H1 (cell line): Measurements from ENCODE around the gene PDCD5. TPM values are rescaled to one million over a fixed set of nuclear protein-coding genes. Genes with fewer than 3 reads are reported as not detected.

Experiments
- CTCF ChIA-PET: fragments of 300-600 bp; sonication (Branson Sonifier 250); formaldehyde crosslinking; loops from one replicate; lab custom pipeline; 2021; ENCODE audit not compliant: partially characterized antibody; lab: Charles Lee
- POLR2A ChIA-PET: fragments of 300-600 bp; sonication (Branson Sonifier 250); formaldehyde crosslinking; loops from one replicate; lab custom pipeline; 2021; ENCODE audit warnings: inconsistent platforms; ENCODE audit not compliant: partially characterized antibody; lab: Charles Lee
- DNase-seq, 2 experiments: peaks; one replicate each; pipeline versions ENCODE4 v3.0.0 to v3.0.0-alpha.2; 2010 to 2022; ENCODE audit warnings: low spot score in 2 of 2, low read depth in 1 of 2, mixed read lengths in 1 of 2
- FAIRE-seq: peaks from 2 replicates; lab custom pipeline; 2011; peaks lifted over from hg19 to GRCh38; lab: Jason Lieb, UNC
- H2AFZ ChIP-seq: 2 replicates; pipeline ENCODE4 v1.8.1; 2012; ENCODE audit warnings: low read length, inconsistent platforms
- H2AK5ac ChIP-seq: 2 replicates; pipeline ENCODE4 v1.6.1; 2013; ENCODE audit warnings: low read depth, low read length
- H2BK120ac ChIP-seq: replicated peaks from 2 replicates; pipeline ENCODE3; 2013; ENCODE audit warnings: low read depth, low read length, inconsistent platforms
- H2BK12ac ChIP-seq: 2 replicates; pipeline ENCODE4 v1.6.1; 2013; ENCODE audit warnings: low read depth, low read length
- H2BK15ac ChIP-seq: 2 replicates; pipeline ENCODE4 v1.6.1; 2013; ENCODE audit warnings: low read length
- H2BK20ac ChIP-seq: 2 replicates; pipeline ENCODE4 v1.6.1; 2013; ENCODE audit warnings: low read length
- H2BK5ac ChIP-seq: 2 replicates; pipeline ENCODE4 v1.6.1; 2013; ENCODE audit warnings: low read depth, low read length
- H3K14ac ChIP-seq: 2 replicates; pipeline ENCODE4 v1.6.1; 2013; ENCODE audit warnings: inconsistent platforms; ENCODE audit not compliant: insufficient read length
- H3K18ac ChIP-seq: 2 replicates; pipeline ENCODE4 v1.6.1; 2013; ENCODE audit warnings: low read length; ENCODE audit errors: extremely low read depth
- H3K23ac ChIP-seq: 2 replicates; pipeline ENCODE4 v1.6.1; 2013; ENCODE audit warnings: inconsistent platforms; ENCODE audit not compliant: insufficient read length
- H3K23me2 ChIP-seq: 2 replicates; pipeline ENCODE4 v1.6.1; 2013; ENCODE audit warnings: low read depth, low read length
- H3K27ac ChIP-seq: 2 replicates; pipeline ENCODE4 v1.6.1; 2011; ENCODE audit warnings: low read depth, low read length, inconsistent platforms
- H3K27me3 ChIP-seq, 4 experiments: replicated peaks in 1 of 4; 1 replicate in 1 of 4; 2 replicates in 3 of 4; pipeline versions ENCODE4 v1.6.1 to v1.8.1; 2011 to 2013; ENCODE audit warnings: low read length in 3 of 4, mild to moderate bottlenecking in 3 of 4, inconsistent platforms in 2 of 4, mixed read lengths in 2 of 4, moderate library complexity in 1 of 4; ENCODE audit not compliant: control insufficient read depth in 3 of 4, insufficient read depth in 3 of 4; ENCODE audit errors: extremely low read depth in 1 of 4
- H3K36me3 ChIP-seq, 4 experiments: 2 replicates each; pipeline versions ENCODE4 v1.6.1 to v1.8.1; 2011 to 2013; ENCODE audit warnings: mild to moderate bottlenecking in 4 of 4, low read length in 3 of 4, moderate library complexity in 2 of 4, control low read depth in 1 of 4, inconsistent platforms in 1 of 4; ENCODE audit not compliant: insufficient read depth in 4 of 4, control insufficient read depth in 2 of 4
- H3K4ac ChIP-seq: replicated peaks from 2 replicates; pipeline ENCODE3; 2013; ENCODE audit warnings: low read length, low read depth, mixed read lengths, inconsistent platforms; ENCODE audit not compliant: insufficient read length
- H3K4me1 ChIP-seq, 4 experiments: replicated peaks in 1 of 4; 1 replicate in 1 of 4; 2 replicates in 3 of 4; pipeline versions ENCODE4 v1.6.1 to v1.8.1; 2011 to 2013; ENCODE audit warnings: low read length in 3 of 4, inconsistent platforms in 2 of 4, mixed read lengths in 1 of 4; ENCODE audit not compliant: insufficient read depth in 4 of 4, control insufficient read depth in 3 of 4
- H3K4me2 ChIP-seq, 2 experiments: 2 replicates each; pipeline versions ENCODE4 v1.6.1 to v1.8.1; 2011 to 2013; ENCODE audit warnings: low read depth in 2 of 2, low read length in 2 of 2, control low read depth in 1 of 2, inconsistent platforms in 1 of 2, mild to moderate bottlenecking in 1 of 2; ENCODE audit not compliant: insufficient read depth in 1 of 2
- H3K4me3 ChIP-seq, 4 experiments: fragments of 200-600, 300-600 bp in 1 of 4; sonication (generic), shearing (Covaris generic), sonication (Bioruptor Twin) in 1 of 4; 2 replicates each; pipeline versions ENCODE4 v1.5.1 to v1.8.1; 2011 to 2016; ENCODE audit warnings: low read length in 4 of 4, low read depth in 3 of 4, control low read depth in 2 of 4, inconsistent platforms in 2 of 4, mild to moderate bottlenecking in 2 of 4, mixed read lengths in 1 of 4, moderate library complexity in 1 of 4; ENCODE audit not compliant: insufficient read depth in 2 of 4; ENCODE audit errors: extremely low read depth in 1 of 4
- H3K56ac ChIP-seq: replicated peaks from 2 replicates; pipeline ENCODE3; 2013; ENCODE audit warnings: low read depth, mild to moderate bottlenecking, mixed read lengths, low read length, inconsistent platforms; ENCODE audit not compliant: insufficient read length
- H3K79me1 ChIP-seq: 2 replicates; pipeline ENCODE4 v1.6.1; 2013; ENCODE audit warnings: low read depth, low read length, control low read depth
- H3K79me2 ChIP-seq, 2 experiments: 2 replicates each; pipeline versions ENCODE4 v1.6.1 to v1.8.1; 2012 to 2013; ENCODE audit warnings: low read length in 2 of 2, mild to moderate bottlenecking in 2 of 2, inconsistent platforms in 1 of 2; ENCODE audit not compliant: insufficient read depth in 2 of 2, control insufficient read depth in 1 of 2
- H3K9ac ChIP-seq, 4 experiments: replicated peaks in 1 of 4; 1 replicate in 1 of 4; 2 replicates in 3 of 4; pipeline versions ENCODE4 v1.6.1 to v1.8.1; 2011 to 2013; ENCODE audit warnings: low read depth in 3 of 4, low read length in 3 of 4, control low read depth in 2 of 4, mild to moderate bottlenecking in 2 of 4, moderate library complexity in 2 of 4, inconsistent platforms in 1 of 4; ENCODE audit errors: extremely low read depth in 1 of 4
- H3K9me3 ChIP-seq, 2 experiments: 2 replicates each; pipeline versions ENCODE4 v1.6.1 to v1.8.1; 2012 to 2013; ENCODE audit warnings: mild to moderate bottlenecking in 2 of 2, moderate library complexity in 2 of 2, control low read depth in 1 of 2, inconsistent platforms in 1 of 2, low read depth in 1 of 2, low read length in 1 of 2, mixed read lengths in 1 of 2; ENCODE audit not compliant: insufficient read depth in 2 of 2
- H4K20me1 ChIP-seq, 2 experiments: replicated peaks in 1 of 2; 2 replicates each; pipeline versions ENCODE3 to v1.8.1; 2011 to 2013; ENCODE audit warnings: inconsistent platforms in 2 of 2, low read length in 2 of 2, mild to moderate bottlenecking in 1 of 2; ENCODE audit not compliant: insufficient read depth in 2 of 2, control insufficient read depth in 1 of 2
- H4K5ac ChIP-seq: 2 replicates; pipeline ENCODE4 v1.6.1; 2013; ENCODE audit warnings: low read length, low read depth, mixed read lengths, inconsistent platforms; ENCODE audit not compliant: insufficient read length
- H4K8ac ChIP-seq: 2 replicates; pipeline ENCODE4 v1.8.0; 2013; ENCODE audit warnings: mild to moderate bottlenecking, moderate library complexity, low read length, inconsistent platforms; ENCODE audit not compliant: insufficient read depth; ENCODE audit errors: extremely low read depth
- H4K91ac ChIP-seq: replicated peaks from 2 replicates; pipeline ENCODE3; 2013; ENCODE audit warnings: low read length, mixed read lengths, inconsistent platforms; ENCODE audit not compliant: insufficient read length
- ASH2L ChIP-seq: fragments of 200-600, 300-600 bp; sonication (generic); IDR thresholded peaks from one replicate; pipeline ENCODE4 v1.7.1; 2017; ENCODE audit warnings: low read length
- EZH2 ChIP-seq: fragments of 200-600 bp; sonication (generic); IDR thresholded peaks from 2 replicates; pipeline ENCODE4 v1.7.1; 2012; ENCODE audit warnings: low read depth, mild to moderate bottlenecking, moderate library complexity, low read length, inconsistent platforms; ENCODE audit not compliant: severe bottlenecking
- GABPA ChIP-seq: IDR thresholded peaks from 2 replicates; pipeline ENCODE4 v1.6.1; 2011; ENCODE audit warnings: mild to moderate bottlenecking, low read length, moderate library complexity, borderline replicate concordance; ENCODE audit not compliant: insufficient read depth
- GTF2F1 ChIP-seq: IDR thresholded peaks from 2 replicates; pipeline ENCODE4 v1.6.1; 2012; ENCODE audit warnings: low read depth, low read length, improper control_type of control experiment, borderline replicate concordance
- HDAC2 ChIP-seq, 2 experiments: fragments of 300-600 bp in 1 of 2; sonication (generic) in 1 of 2; IDR thresholded peaks; 2 replicates each; pipeline ENCODE4 v1.6.1; 2011 to 2012; ENCODE audit warnings: low read depth in 2 of 2, low read length in 2 of 2, mild to moderate bottlenecking in 2 of 2, moderate library complexity in 2 of 2, borderline replicate concordance in 1 of 2, inconsistent platforms in 1 of 2
- JUND ChIP-seq: IDR thresholded peaks from 2 replicates; pipeline ENCODE4 v1.6.1; 2011; ENCODE audit warnings: mild to moderate bottlenecking, improper control_type of control experiment, low read length
- POU5F1 ChIP-seq: IDR thresholded peaks from 2 replicates; pipeline ENCODE4 v1.6.1; 2011; ENCODE audit warnings: low read depth, mild to moderate bottlenecking, low read length, moderate library complexity
- RAD21 ChIP-seq, 2 experiments: IDR thresholded peaks in 1 of 2; conservative IDR thresholded peaks in 1 of 2; 2 replicates each; pipeline ENCODE4 v1.6.1; 2011; ENCODE audit warnings: low read depth in 2 of 2, low read length in 2 of 2, improper control_type of control experiment in 1 of 2, inconsistent platforms in 1 of 2, mild to moderate bottlenecking in 1 of 2, moderate library complexity in 1 of 2
- RBBP5 ChIP-seq: IDR thresholded peaks from 2 replicates; pipeline ENCODE4 v1.7.1; 2012; ENCODE audit warnings: low read depth, mild to moderate bottlenecking, inconsistent platforms, low read length, moderate library complexity, borderline replicate concordance
- RNF2 ChIP-seq: fragments of 200-900, 300-1000 bp; sonication (generic); IDR thresholded peaks from 2 replicates; pipeline ENCODE4 v1.7.1; 2016; ENCODE audit warnings: borderline replicate concordance, low read depth, mild to moderate bottlenecking, antibody characterized with exemption, low read length; ENCODE audit not compliant: poor library complexity, severe bottlenecking; ENCODE audit errors: missing control alignments
- SP2 ChIP-seq: IDR thresholded peaks from 2 replicates; pipeline ENCODE4 v1.6.1; 2012; ENCODE audit warnings: mild to moderate bottlenecking, low read length, inconsistent platforms
- WGBS, 2 experiments: shearing (Covaris generic) in 1 of 2; methylation state at CpG; one replicate each; pipeline versions ENCODE4 v1.1.6 to v1.1.7; 2013 to 2015; ENCODE audit warnings: low lambda C conversion rate in 2 of 2, mixed read lengths in 2 of 2, inconsistent platforms in 1 of 2, low coverage in 1 of 2, missing lambda C conversion rate in 1 of 2; ENCODE audit not compliant: insufficient replicate concordance in 2 of 2, insufficient coverage in 1 of 2, insufficient read length in 1 of 2; ENCODE audit errors: extremely low coverage in 1 of 2, missing lambda C conversion rate in 1 of 2; 5-methylcytosine and 5-hydroxymethylcytosine counted together
- polyA plus RNA-seq, 7 experiments: library from polyadenylated mRNA; depleted of rRNA in 3 of 7; stranded (reverse) in 5 of 7; unstranded in 2 of 7; fragments of >200 nt in 5 of 7; fragments of 200-250 nt in 2 of 7; gene quantifications; 1 replicate in 5 of 7; 2 replicates in 1 of 7; 4 replicates in 1 of 7; pipeline versions ENCODE4 v1.2.1 to v1.2.3, GENCODE V29; 2011 to 2013; ENCODE audit warnings: missing spikeins in 2 of 7, mixed read lengths in 2 of 7
- total RNA-seq: library from RNA; stranded (reverse); fragmentation: NEBNext Ultra II Directional; extraction: Animal tissue kit (Norgen Biotek cat#: 25700); gene quantifications from 2 replicates; pipeline ENCODE4 v1.2.1, GENCODE V29; 2021

The PDCD5 gene
- total and polyA plus RNA-seq, 2 of the 8 experiments (the other 6 are each of a cell fraction or from before 2014, with no cell fraction given), result 43.2 to 98.8 TPM

- H2AK5ac ChIP-seq, result no peak overlapping the region
- H3K9ac ChIP-seq, result no peak overlapping the region
- no peak overlapping the region for H2BK12ac ChIP-seq
- H3K36me3 ChIP-seq, result peaks cover 10 to 52% (median 33%) of the 10 kb centered on the region in 4 experiments
- no peak overlapping the region for H3K18ac ChIP-seq
- H3K4me3 ChIP-seq, result no peak overlapping the region
- 79% methylated on average over 7 of the region's 7 CpGs; no CpG with 5 or more reads in 1 of the 2 experiments for WGBS, 2 experiments
- H3K4me1 ChIP-seq, result no peaks in the 10 kb centered on the region
- no peaks in the 10 kb centered on the region for H3K9me3 ChIP-seq
- H3K79me1 ChIP-seq, result no peaks in the 10 kb centered on the region
- no peak overlapping the region for H4K8ac ChIP-seq
- no peak overlapping the region for H3K14ac ChIP-seq
- no peak overlapping the region for H3K23ac ChIP-seq
- H3K4me2 ChIP-seq, result no peak overlapping the region
- FAIRE-seq (no peak), DNase-seq (no peak)
- H2BK20ac ChIP-seq, result no peak overlapping the region
- no peak overlapping the region for H2BK120ac ChIP-seq
- no peak overlapping the region for H4K91ac ChIP-seq
- H3K27me3 ChIP-seq, result no peaks in the 10 kb centered on the region
- no peak overlapping the region for H2BK5ac ChIP-seq
- POLR2A ChIA-PET, result no interaction called here
- H3K56ac ChIP-seq, result no peak overlapping the region
- no peak overlapping the region for H4K5ac ChIP-seq
- no peaks in the 10 kb centered on the region for H3K79me2 ChIP-seq
- H2BK15ac ChIP-seq, result no peak overlapping the region
- no peak overlapping the region for H2AFZ ChIP-seq
- no peaks in the 10 kb centered on the region for H3K23me2 ChIP-seq
- H3K27ac ChIP-seq, result no peak overlapping the region
- TF ChIP-seq RBBP5 (no peak), JUND (no peak), GABPA (no peak), POU5F1 (no peak), ASH2L (no peak), RNF2 (no peak), HDAC2 (IDR thresholded peaks at IDR 0.05; ENCODE audit: borderline replicate concordance in 1 of 2, low read depth in 2 of 2, low read length in 2 of 2) (no peak), GTF2F1 (no peak), RAD21 (IDR thresholded peaks at IDR 0.05 in 1 of 2, conservative IDR thresholded peaks at IDR 0.05 in 1 of 2; ENCODE audit: low read depth in 2 of 2, low read length in 2 of 2) (no peak), EZH2 (no peak), SP2 (no peak)
- H4K20me1 ChIP-seq, result peaks cover 2 to 6% of the 10 kb centered on the region in 2 experiments
- CTCF ChIA-PET, result interaction anchor here (0.6 to 1.8 kb wide), 3 partner anchors 15 to 146 kb away, joined by 3 to 6 read pairs (median 3); no protein-coding TSS in a partner anchor
- H3K4ac ChIP-seq, result no peak overlapping the region
Observed at GRCh38 chr19:32614916-32615315, 33.9 kb downstream of the PDCD5 start.
